Tibial nerve (tissue), 4 donors: ENCODE data around the gene GABRD.

ENCODE experiments used
- EP300 ChIP-seq, 2 donors: sonication (generic); formaldehyde crosslinking; IDR thresholded peaks; one replicate each; pipeline ENCODE4 v1.6.1; 2017; ENCODE audit warnings: antibody characterized with exemption in 2 of 2, mild to moderate bottlenecking in 1 of 2
- POLR2A ChIP-seq, 2 donors: fragments of 450-650 bp; IDR thresholded peaks; one replicate each; pipeline ENCODE4 v1.6.1; 2017; ENCODE audit warnings: antibody characterized with exemption in 2 of 2, mild to moderate bottlenecking in 2 of 2, moderate library complexity in 2 of 2
- TF ChIP-seq, protein P1 (sequence below), 5 experiments: fragments of 200-600 bp in 3 of 5; fragments of 450-650 bp in 2 of 5; sonication (generic) in 3 of 5; IDR thresholded peaks; one replicate each; pipeline ENCODE4 v1.5.1; 2016 to 2019; ENCODE audit warnings: antibody characterized with exemption in 5 of 5, mild to moderate bottlenecking in 3 of 5, moderate library complexity in 2 of 5

DNA sequence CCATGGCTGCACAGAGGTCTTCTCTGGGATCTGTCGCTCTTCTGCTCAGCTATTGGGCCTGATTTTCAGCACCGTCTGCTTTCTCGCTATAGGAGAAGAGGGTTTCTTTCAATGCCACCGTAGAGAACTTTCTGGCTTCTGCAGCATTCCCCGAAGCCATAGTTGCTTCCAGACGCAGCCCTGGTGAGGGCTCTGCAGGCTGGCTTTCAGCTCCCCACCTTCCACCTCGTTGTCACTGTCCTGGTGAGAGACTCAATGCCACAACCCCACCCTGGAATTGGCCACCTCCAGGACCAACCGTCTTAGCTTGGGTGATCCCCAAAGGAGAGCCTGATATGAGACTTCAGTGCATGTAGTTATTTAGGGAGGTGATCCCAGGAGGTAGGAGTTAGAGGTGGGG, 19.1 kb downstream of the GABRD start:
- TF ChIP-seq POLR2A (IDR thresholded peaks at IDR 0.05) (no peak), EP300 (IDR thresholded peaks at IDR 0.05) (no peak)
- TF ChIP-seq, protein P1, sequence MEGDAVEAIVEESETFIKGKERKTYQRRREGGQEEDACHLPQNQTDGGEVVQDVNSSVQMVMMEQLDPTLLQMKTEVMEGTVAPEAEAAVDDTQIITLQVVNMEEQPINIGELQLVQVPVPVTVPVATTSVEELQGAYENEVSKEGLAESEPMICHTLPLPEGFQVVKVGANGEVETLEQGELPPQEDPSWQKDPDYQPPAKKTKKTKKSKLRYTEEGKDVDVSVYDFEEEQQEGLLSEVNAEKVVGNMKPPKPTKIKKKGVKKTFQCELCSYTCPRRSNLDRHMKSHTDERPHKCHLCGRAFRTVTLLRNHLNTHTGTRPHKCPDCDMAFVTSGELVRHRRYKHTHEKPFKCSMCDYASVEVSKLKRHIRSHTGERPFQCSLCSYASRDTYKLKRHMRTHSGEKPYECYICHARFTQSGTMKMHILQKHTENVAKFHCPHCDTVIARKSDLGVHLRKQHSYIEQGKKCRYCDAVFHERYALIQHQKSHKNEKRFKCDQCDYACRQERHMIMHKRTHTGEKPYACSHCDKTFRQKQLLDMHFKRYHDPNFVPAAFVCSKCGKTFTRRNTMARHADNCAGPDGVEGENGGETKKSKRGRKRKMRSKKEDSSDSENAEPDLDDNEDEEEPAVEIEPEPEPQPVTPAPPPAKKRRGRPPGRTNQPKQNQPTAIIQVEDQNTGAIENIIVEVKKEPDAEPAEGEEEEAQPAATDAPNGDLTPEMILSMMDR (IDR thresholded peaks at IDR 0.05): no peak
